NOMO-1 treated with DMSO at 0.1 percent for 48 hours (cell line): ENCODE results near the gene FOXP1.

Experiments
- DNase-seq: peaks from one replicate; lab custom pipeline; 2025; ENCODE audit not compliant: unreplicated experiment; lab: John Stamatoyannopoulos, UW

FOXP1 gene

GRCh38 chr3:71195492-71195891 lies 388.0 kb downstream of the FOXP1 start:
- no peak for DNase-seq

- no peak for DNase-seq
These were observed 388.7 kb downstream of the FOXP1 start for GRCh38 chr3:71194785-71195184.

- no peak for DNase-seq
These were observed 392.5 kb downstream of the FOXP1 start for GRCh38 chr3:71191031-71191482.

DNA sequence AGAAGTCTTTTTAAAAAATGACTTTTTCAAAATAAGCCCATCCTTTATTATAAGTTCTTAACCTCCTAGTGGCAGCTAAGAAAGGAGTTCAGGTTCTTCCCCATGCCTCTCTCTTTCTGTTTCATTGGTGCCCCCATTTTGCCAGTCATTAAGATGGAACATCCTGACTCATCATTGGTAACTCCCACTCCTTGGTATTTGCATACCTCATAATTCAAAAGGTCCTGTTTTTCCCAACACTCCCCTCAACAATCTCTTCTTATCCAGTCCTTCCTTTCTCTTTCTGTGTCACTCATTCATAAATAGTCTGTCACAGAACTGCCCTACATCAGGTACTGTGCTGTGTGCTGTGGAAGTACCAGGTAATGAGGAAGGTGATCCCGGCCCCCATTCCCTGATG lies 394.0 kb downstream of the FOXP1 start:
- DNase-seq: no peak

DNA sequence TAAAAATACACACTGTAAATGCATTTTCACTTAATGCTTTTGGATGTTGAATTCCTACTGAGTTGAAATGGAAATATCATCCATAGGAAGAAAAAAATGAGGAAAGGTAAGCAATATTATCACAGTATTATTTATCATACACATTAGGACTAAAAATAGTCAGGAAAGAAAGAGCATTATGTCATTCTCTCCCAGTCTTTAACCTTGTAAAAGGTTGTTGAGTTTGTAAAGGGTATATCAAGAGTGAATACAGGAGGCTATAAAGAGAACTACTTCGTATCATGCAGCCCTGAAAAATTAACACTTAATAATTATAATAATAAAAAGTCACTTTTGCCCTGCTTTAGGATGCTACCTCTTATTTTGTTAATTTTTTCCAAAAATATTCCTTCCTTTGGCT lies 395.8 kb downstream of the FOXP1 start:
- no peak for DNase-seq

DNA sequence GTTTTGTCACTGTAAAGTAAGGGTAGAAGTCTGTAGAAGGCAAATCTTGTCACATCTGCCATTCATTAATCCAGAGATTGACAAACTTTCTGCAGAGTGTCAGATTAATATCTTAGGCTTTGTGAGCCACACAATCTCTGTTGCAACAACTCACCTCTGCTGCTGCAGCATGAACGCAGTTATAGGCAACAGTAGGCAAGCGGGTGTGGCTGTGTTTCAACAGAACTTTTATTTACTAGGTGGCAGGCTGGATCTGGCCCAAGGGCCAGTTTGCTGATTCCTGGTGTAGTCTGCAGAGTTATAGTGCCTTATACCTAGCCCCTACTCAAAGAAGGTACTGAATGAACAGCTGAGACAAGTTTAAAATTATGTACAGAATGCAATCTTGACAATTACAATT lies 396.7 kb downstream of the FOXP1 start:
- DNase-seq: no peak

DNA sequence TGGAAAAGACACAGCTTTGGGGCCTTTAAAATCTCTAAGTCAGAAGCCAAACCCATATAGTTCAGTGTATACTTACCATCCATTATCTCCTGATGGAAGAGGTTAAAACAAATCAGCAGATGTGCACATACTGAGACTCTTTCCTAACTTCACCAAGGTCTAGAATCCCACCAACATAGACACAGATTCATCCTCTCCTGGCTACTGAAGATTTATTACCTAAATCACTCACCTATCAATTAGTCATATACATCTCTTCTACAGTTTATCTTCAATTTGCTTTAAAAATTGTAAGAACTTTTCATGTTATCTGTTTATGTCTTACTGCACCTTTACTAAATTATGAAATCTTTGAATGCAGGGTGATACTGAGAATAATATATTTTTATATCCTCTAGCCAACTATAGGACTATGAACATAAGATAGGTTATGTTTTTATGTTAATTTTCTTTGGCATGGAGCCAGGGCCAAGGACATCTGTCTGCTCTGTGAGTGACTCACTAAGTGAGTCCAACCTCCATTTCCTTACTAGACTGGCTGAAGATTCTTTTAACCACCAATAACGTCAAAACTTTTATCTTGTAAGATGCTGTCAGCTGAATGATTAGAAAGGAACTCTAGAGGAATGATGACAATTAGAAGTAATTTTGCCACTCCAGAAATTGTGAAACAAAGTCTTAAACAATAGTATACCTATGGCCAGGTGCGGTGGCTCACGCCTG lies 397.6 kb downstream of the FOXP1 start:
- DNase-seq: no peak

- DNase-seq: no peak
These were observed 399.3 kb downstream of the FOXP1 start for GRCh38 chr3:71184252-71184651.

- no peak for DNase-seq
These were observed 400.0 kb downstream of the FOXP1 start for GRCh38 chr3:71183549-71183948.

GRCh38 chr3:71180524-71180923 lies 403.0 kb downstream of the FOXP1 start:
- peak; percentile 28 for DNase-seq

- DNase-seq: no peak
These were observed 406.2 kb downstream of the FOXP1 start for GRCh38 chr3:71177375-71177774.

DNA sequence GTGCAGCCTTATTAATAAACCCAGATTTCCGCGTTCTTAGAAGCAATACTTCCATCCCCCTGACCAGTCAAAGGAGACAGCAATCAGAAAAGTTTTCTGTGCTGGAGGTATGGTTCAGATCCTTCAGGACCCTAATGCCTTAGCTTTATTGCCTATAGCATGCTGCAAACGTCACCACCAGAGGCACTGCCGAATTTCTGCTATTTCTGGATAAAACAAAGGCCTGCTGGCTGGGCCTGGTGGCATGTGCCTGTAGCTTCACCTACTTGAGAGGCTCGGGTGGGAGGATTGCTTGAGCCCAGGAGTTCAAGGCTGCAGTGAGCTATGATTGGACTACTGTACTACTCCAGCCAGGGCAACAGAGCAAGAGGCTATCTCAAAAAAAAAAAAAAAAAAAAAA lies 407.2 kb downstream of the FOXP1 start:
- DNase-seq: no peak

GRCh38 chr3:71175691-71176365 lies 407.7 kb downstream of the FOXP1 start:
- DNase-seq: no peak

DNA sequence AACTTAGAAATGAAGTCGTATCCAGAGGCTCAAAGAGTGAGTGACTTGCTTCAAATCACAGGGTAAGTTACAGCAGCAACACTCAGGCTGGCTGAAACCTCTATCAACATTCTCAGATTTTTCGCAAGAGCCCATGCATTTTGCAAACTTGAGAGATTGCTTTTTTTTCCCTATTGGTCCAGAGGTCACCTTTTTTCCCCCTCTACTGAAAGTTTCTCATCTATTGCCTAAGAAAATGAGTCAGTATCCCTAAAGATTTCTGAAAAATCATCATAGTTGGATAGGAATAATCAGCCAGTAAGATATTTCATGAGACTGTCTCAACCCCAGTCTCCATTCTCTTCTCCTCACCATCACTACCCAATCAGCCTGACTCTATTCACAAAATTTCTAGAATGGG lies 410.6 kb downstream of the FOXP1 start:
- no peak for DNase-seq

DNA sequence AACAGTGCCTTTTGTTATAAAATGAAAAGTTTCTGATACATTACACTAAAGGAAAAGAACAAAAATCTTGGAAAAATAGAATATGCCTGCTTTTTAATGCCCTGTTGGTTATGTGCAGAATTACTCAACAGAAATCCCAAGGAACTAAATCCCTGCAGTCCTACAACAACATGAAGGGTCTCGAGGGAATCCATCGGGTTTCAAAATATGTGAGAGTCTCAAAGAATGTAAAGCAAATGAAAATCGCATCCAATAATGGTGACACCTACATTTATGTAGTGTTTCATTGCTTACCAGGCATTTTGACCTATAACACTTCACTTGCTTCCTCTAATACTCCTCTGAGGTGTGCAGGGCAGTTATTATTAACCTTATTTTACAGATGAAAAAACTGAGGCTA lies 411.3 kb downstream of the FOXP1 start:
- no peak for DNase-seq

DNA sequence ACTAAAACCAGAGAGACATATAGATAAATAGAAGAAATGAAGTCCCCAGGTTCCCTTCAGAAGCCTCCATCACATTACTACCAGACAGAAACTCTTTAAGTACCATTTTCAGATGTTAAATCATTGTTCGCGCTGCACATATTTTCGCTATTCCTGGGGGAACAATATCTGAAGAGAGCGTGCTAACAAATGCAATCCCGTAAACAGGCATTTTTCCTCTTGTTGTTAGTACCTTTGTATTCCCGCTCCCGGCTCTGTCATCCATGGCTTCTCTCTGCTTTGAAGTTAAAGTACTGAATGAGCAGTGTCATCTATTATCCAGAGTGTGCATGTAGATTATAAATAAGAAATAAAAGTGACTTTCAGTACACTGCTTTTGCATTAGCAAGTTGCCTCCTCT lies 412.3 kb downstream of the FOXP1 start:
- DNase-seq: no peak

DNA sequence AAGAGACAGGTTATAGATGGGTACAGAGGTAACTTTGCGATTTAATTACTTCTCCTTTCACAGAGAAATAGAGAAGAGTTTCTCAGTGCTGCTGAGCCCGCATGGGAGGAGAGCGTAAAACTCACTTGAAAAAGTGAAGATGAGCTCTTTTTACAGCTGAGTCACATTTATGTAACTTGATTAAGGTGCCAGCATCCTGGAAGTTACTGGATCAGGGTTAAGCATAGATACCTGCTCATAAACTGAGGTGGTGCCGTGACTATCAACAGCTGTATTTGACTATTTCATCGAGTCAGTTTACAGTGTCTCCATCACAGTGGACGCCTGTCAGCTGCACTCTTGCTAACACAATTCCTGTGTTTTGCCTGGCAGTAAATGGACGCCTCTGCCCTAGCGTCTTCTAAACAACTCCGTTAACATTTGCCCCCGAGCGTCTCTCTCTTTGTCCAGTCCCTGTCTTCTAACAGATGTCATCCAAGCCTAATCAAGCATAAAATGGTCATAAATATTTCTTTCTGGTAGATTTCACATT lies 414.6 kb downstream of the FOXP1 start:
- DNase-seq: peak; percentile 78

- no peak for DNase-seq
These were observed 415.3 kb downstream of the FOXP1 start for GRCh38 chr3:71168121-71168721.

DNA sequence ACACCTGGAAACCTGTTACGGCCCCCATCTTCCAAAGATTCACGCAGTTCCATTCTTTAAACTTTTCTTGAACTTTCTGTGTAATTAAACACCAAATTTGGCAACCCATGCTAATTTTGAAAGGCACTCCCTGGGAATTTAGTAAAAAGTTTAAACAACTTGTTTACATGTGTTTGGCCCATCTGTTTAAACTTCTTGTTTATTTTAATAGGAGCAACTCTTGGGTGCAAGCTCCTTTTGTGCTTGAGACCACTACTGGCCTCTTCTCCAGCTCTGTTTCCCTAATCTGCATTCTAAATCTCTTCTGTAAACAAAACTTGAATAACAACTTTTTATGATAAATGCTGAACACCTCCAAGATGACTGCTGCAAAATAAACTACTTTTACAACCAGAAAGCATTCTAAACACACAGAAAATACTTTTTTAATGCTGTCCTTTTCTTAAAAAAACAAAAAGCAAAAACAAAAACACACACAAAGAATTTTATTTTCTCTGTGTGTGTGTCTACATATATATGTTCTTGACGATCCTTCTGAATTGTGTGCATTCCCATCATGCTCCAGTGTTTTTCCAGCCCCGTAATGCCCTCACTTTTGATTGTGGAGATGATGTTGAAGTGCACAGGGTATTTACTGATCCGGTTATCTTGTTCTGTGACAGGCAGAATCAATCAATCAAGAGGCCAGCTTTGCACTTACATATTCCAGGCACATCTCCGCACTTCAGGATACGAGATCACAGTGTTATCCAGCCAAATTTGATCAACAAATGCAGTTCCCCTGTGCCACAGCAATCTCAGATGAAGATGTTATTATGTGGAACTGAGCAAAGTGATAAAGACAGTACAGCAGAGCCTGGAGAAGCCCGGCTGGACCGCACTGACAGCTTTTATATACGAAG lies 416.9 kb downstream of the FOXP1 start:
- DNase-seq: no peak

DNA sequence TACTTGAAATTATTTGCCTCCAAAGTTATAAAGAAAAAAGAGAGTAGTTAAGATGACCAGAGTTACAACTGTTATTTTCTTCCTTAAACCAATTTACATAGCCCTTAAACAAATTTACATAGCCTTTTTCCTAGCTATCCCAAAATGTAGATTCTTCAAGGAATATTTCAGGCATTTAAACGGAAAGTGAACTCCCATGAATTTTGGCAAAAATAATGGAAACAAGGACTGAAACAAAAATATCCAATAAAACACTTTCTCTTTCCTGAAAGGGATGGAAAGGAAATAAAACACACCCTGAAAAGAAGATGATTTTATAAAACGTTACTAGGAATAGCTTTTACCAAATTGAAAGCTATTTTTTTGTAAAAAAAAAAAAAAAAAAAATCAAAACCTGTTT lies 418.6 kb downstream of the FOXP1 start:
- DNase-seq: no peak
